Measurements from ENCODE around the gene ZDHHC24.
A peak's percentile ranks its signal among the peaks of the same experiment; 100 is the strongest.

DNA sequence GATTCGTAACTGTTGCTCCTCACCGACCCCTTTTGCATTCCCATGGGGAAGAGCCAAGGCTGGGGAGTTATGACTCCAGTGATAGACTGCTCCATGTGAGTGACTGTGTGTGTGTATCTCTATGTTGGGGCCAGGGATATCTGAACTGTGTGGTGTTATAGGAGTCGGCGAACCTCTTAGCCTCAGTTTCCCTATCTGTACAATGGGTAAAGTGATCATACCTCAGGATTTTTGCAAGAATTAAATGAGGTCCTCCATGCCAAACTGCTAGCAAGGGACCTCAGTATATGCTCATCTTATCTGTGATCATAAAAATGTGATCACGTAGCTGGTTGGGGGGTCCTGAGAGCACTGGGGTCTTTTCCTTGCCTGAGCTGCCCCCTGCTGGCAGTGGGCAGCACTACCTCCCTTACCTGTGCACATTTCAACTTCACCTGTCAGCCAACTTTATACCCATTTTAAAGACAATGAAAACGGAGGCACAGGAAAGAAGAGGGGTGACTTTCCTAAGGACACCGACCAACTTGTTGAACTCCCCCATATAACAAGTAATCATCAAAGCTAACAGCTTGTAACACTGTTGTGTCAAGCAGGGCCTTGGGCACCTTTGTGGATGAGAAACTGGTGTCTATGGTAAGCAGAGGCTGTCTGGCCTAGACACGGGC is 67.0 kb downstream of the ZDHHC24 start:
- TF ChIP-seq, protein P1, sequence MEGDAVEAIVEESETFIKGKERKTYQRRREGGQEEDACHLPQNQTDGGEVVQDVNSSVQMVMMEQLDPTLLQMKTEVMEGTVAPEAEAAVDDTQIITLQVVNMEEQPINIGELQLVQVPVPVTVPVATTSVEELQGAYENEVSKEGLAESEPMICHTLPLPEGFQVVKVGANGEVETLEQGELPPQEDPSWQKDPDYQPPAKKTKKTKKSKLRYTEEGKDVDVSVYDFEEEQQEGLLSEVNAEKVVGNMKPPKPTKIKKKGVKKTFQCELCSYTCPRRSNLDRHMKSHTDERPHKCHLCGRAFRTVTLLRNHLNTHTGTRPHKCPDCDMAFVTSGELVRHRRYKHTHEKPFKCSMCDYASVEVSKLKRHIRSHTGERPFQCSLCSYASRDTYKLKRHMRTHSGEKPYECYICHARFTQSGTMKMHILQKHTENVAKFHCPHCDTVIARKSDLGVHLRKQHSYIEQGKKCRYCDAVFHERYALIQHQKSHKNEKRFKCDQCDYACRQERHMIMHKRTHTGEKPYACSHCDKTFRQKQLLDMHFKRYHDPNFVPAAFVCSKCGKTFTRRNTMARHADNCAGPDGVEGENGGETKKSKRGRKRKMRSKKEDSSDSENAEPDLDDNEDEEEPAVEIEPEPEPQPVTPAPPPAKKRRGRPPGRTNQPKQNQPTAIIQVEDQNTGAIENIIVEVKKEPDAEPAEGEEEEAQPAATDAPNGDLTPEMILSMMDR (IDR thresholded peaks at IDR 0.05; ENCODE audit: low read depth, low read length), result peak; percentile 90
- TF ChIP-seq, protein P2, sequence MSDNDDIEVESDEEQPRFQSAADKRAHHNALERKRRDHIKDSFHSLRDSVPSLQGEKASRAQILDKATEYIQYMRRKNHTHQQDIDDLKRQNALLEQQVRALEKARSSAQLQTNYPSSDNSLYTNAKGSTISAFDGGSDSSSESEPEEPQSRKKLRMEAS (IDR thresholded peaks at IDR 0.05; ENCODE audit: low read depth, low read length), result 0 out of 2 replicates have a peak, but pooled peaks have one; percentile 28

Measured in NB4 (cell line).